HG02763 (cell line): ENCODE results near the gene CDHR5.
A peak's percentile ranks its signal among the peaks of the same experiment; 100 is the strongest.
"Not testable (repeated sequence)": the region's sequence is repeated elsewhere in the genome, so short reads cannot be mapped to it uniquely, and the experiment has no call there.

ENCODE experiments used
- ATAC-seq: cut with Tn5 transposase; IDR thresholded peaks from one replicate; pipeline ENCODE4 v1.9.1; 2021; ENCODE audit warnings: mild to moderate bottlenecking, moderate library complexity; ENCODE audit not compliant: unreplicated experiment

The CDHR5 gene

GRCh38 chr11:590997-591396 is 33.8 kb downstream of the CDHR5 start:
- no peak for ATAC-seq

- ATAC-seq, result no peak
Observed at GRCh38 chr11:589798-590197, 35.0 kb downstream of the CDHR5 start.

GRCh38 chr11:587978-588380 is 36.8 kb downstream of the CDHR5 start:
- ATAC-seq, result no peak

GRCh38 chr11:587546-587945 is 37.2 kb downstream of the CDHR5 start:
- ATAC-seq, result no peak

GRCh38 chr11:586376-587316 is 38.1 kb downstream of the CDHR5 start:
- no peak for ATAC-seq

GRCh38 chr11:584287-584686 is 40.5 kb downstream of the CDHR5 start:
- ATAC-seq, result no peak

- ATAC-seq, result no peak
Observed at GRCh38 chr11:581752-582151, 43.0 kb downstream of the CDHR5 start.

- ATAC-seq, result no peak
Observed at GRCh38 chr11:581342-581741, 43.4 kb downstream of the CDHR5 start.

- ATAC-seq, result no peak
Observed at GRCh38 chr11:579830-580601, 44.7 kb downstream of the CDHR5 start.

- ATAC-seq, result no peak
Observed at GRCh38 chr11:578276-579035, 46.3 kb downstream of the CDHR5 start.

GRCh38 chr11:577611-577894 is 47.2 kb downstream of the CDHR5 start:
- no peak for ATAC-seq

GRCh38 chr11:576811-577610 is 47.7 kb downstream of the CDHR5 start:
- no peak for ATAC-seq

- peak; percentile 88 for ATAC-seq
Observed at GRCh38 chr11:575996-576768, 48.6 kb downstream of the CDHR5 start, which contains the start of gene PHRF1. Gene PHRF1, plus strand, starts transcription at chr11:576470. Its CDS starts 5,043 bp downstream, at chr11:581513.

- ATAC-seq, result peak; percentile 38
Observed at GRCh38 chr11:575313-575995, 49.3 kb downstream of the CDHR5 start.

GRCh38 chr11:574632-575312 is 50.0 kb downstream of the CDHR5 start:
- no peak for ATAC-seq

- ATAC-seq, result not testable (repeated sequence)
Observed at GRCh38 chr11:574031-574570, 50.7 kb downstream of the CDHR5 start.

- ATAC-seq, result no peak
Observed at GRCh38 chr11:573146-573759, 51.5 kb downstream of the CDHR5 start.

GRCh38 chr11:571802-572185 is 53.0 kb downstream of the CDHR5 start:
- no peak for ATAC-seq
